ENCODE results near the gene SERPINA4.

SERPINA4 gene

GRCh38 chr14:94570002-94570400, 8.8 kb downstream of the SERPINA4 start:
- Histone ChIP-seq H3K9me2 (replicated peaks; ENCODE audit: control insufficient read depth, low read length) (no peaks in the 10 kb centered on the region), H3F3A (ENCODE audit: control insufficient read depth, insufficient read depth) (no peaks in the 10 kb centered on the region), H3K27ac (ENCODE audit: low read depth, low read length) (no peak overlapping the region), H3K4me1 (ENCODE audit: control insufficient read depth, low read length) (no peaks in the 10 kb centered on the region), H3K27me3 (ENCODE audit: control insufficient read depth, low read length) (no peaks in the 10 kb centered on the region; the same call in 1 of the 2 replicates), H3K36me3 (ENCODE audit: control insufficient read depth, low read length) (no peaks in the 10 kb centered on the region), H3K4me3 (ENCODE audit: low read length) (no peak overlapping the region), H3K79me2 (ENCODE audit: control insufficient read depth, low read length) (no peaks in the 10 kb centered on the region), H3K4me2 (ENCODE audit: low read length) (no peak overlapping the region), H4K20me1 (ENCODE audit: control insufficient read depth, insufficient read depth, low read depth, low read length) (no peaks in the 10 kb centered on the region), H3K9me3 (ENCODE audit: control insufficient read depth, insufficient read depth, low read length) (no peaks in the 10 kb centered on the region)
- TF ChIP-seq EZH2phosphoT487 (IDR thresholded peaks at IDR 0.05; ENCODE audit: borderline replicate concordance, low read length), result no peak
- TF ChIP-seq CTCF (IDR thresholded peaks at IDR 0.05; ENCODE audit: low read depth, low read length, poor library complexity, severe bottlenecking), result no peak

- TF ChIP-seq EZH2phosphoT487 (IDR thresholded peaks at IDR 0.05; ENCODE audit: borderline replicate concordance, low read length), result no peak
- no peak for TF ChIP-seq CTCF (IDR thresholded peaks at IDR 0.05; ENCODE audit: low read depth, low read length, poor library complexity, severe bottlenecking)
- Histone ChIP-seq H3K79me2 (ENCODE audit: control insufficient read depth, low read length) (no peaks in the 10 kb centered on the region), H3K4me2 (ENCODE audit: low read length) (no peak overlapping the region), H3K4me1 (ENCODE audit: control insufficient read depth, low read length) (no peaks in the 10 kb centered on the region), H3K4me3 (ENCODE audit: low read length) (no peak overlapping the region), H3K9me2 (replicated peaks; ENCODE audit: control insufficient read depth, low read length) (no peaks in the 10 kb centered on the region), H3K27me3 (ENCODE audit: control insufficient read depth, low read length) (no peaks in the 10 kb centered on the region; the same call in 1 of the 2 replicates), H3K27ac (ENCODE audit: low read depth, low read length) (no peak overlapping the region), H4K20me1 (ENCODE audit: control insufficient read depth, insufficient read depth, low read depth, low read length) (no peaks in the 10 kb centered on the region), H3K36me3 (ENCODE audit: control insufficient read depth, low read length) (no peaks in the 10 kb centered on the region), H3K9me3 (ENCODE audit: control insufficient read depth, insufficient read depth, low read length) (no peaks in the 10 kb centered on the region), H3F3A (ENCODE audit: control insufficient read depth, insufficient read depth) (no peaks in the 10 kb centered on the region)
These were observed 9.2 kb downstream of the SERPINA4 start for GRCh38 chr14:94570440-94570839.

- Histone ChIP-seq H3K36me3 (ENCODE audit: control insufficient read depth, low read length) (no peaks in the 10 kb centered on the region), H3K4me1 (ENCODE audit: control insufficient read depth, low read length) (no peaks in the 10 kb centered on the region), H3K9me2 (replicated peaks; ENCODE audit: control insufficient read depth, low read length) (no peaks in the 10 kb centered on the region), H3K4me2 (ENCODE audit: low read length) (no peak overlapping the region), H3K9me3 (ENCODE audit: control insufficient read depth, insufficient read depth, low read length) (no peaks in the 10 kb centered on the region), H3K79me2 (ENCODE audit: control insufficient read depth, low read length) (no peaks in the 10 kb centered on the region), H3K27ac (ENCODE audit: low read depth, low read length) (no peak overlapping the region), H3K4me3 (ENCODE audit: low read length) (no peak overlapping the region), H3K27me3 (ENCODE audit: control insufficient read depth, low read length) (no peaks in the 10 kb centered on the region; the same call in 1 of the 2 replicates), H4K20me1 (ENCODE audit: control insufficient read depth, insufficient read depth, low read depth, low read length) (no peaks in the 10 kb centered on the region), H3F3A (ENCODE audit: control insufficient read depth, insufficient read depth) (no peaks in the 10 kb centered on the region)
- TF ChIP-seq CTCF (IDR thresholded peaks at IDR 0.05; ENCODE audit: low read depth, low read length, poor library complexity, severe bottlenecking) (no peak), EZH2phosphoT487 (IDR thresholded peaks at IDR 0.05; ENCODE audit: borderline replicate concordance, low read length) (no peak)
These were observed 10.2 kb downstream of the SERPINA4 start for GRCh38 chr14:94571395-94571794.
